Panc1 (cell line): ENCODE measurements around the gene RYR3. TPM values are rescaled to one million over a fixed set of nuclear protein-coding genes. Genes with fewer than 3 reads are reported as not detected.

Experiments used
- ATAC-seq: fragments of 200-7000 bp; cut with Tn5 transposase; 2 replicates; pipeline ENCODE4 v1.9.1; 2020; ENCODE audit warnings: mild to moderate bottlenecking, moderate library complexity
- BruUV-seq: library from RNA; stranded (reverse); fragments of 400-500 nt; replicated peaks from 2 replicates; lab custom pipeline; 2021; lab: Mats Ljungman, UMichigan
- CTCF ChIA-PET: fragments of 300-600 bp; sonication (Branson Sonifier 250); formaldehyde crosslinking; loops from one replicate; lab custom pipeline; 2022; ENCODE audit warnings: antibody characterized with exemption; lab: Charles Lee
- POLR2A ChIA-PET: fragments of 300-600 bp; sonication (Branson Sonifier 250); formaldehyde crosslinking; loops from one replicate; lab custom pipeline; 2022; ENCODE audit warnings: antibody characterized with exemption; lab: Charles Lee
- DNase-seq: peaks from one replicate; pipeline ENCODE4 v3.0.0-alpha.2; 2010; ENCODE audit warnings: low read depth, low spot score
- H3K27ac ChIP-seq: 2 replicates; pipeline ENCODE4 v1.5.1; 2011; ENCODE audit warnings: mild to moderate bottlenecking, low read length, inconsistent platforms
- H3K27me3 ChIP-seq: fragments of 200-500 bp; sonication (Bioruptor generic); 2 replicates; pipeline ENCODE4 v1.6.0; 2014; ENCODE audit warnings: low read length, inconsistent platforms; ENCODE audit not compliant: control insufficient read depth, insufficient read depth
- H3K36me3 ChIP-seq: fragments of 200-500 bp; sonication (Bioruptor generic); 2 replicates; pipeline ENCODE4 v1.5.1; 2014; ENCODE audit warnings: inconsistent platforms, mild to moderate bottlenecking, low read length, moderate library complexity; ENCODE audit not compliant: control insufficient read depth, insufficient read depth
- H3K4me1 ChIP-seq: 2 replicates; pipeline ENCODE4 v1.5.1; 2011; ENCODE audit warnings: inconsistent platforms, mild to moderate bottlenecking, low read length, moderate library complexity; ENCODE audit not compliant: control insufficient read depth, insufficient read depth
- H3K4me3 ChIP-seq, 2 experiments: 2 replicates each; pipeline ENCODE4 v1.5.1; 2011 to 2012; ENCODE audit warnings: low read depth in 2 of 2, low read length in 2 of 2, mild to moderate bottlenecking in 2 of 2, inconsistent platforms in 1 of 2, moderate library complexity in 1 of 2
- H3K9me3 ChIP-seq: fragments of 200-500 bp; sonication (Bioruptor generic); 2 replicates; pipeline ENCODE4 v1.5.1; 2014; ENCODE audit warnings: low read depth, mild to moderate bottlenecking, inconsistent platforms, low read length, moderate library complexity; ENCODE audit not compliant: control insufficient read depth, insufficient read depth
- POLR2AphosphoS5 ChIP-seq: IDR thresholded peaks from 2 replicates; pipeline ENCODE4 v1.6.1; 2012; ENCODE audit warnings: mild to moderate bottlenecking, low read depth, low read length, moderate library complexity
- SIN3A ChIP-seq: IDR thresholded peaks from 2 replicates; pipeline ENCODE4 v1.6.1; 2012; ENCODE audit warnings: low read depth, mild to moderate bottlenecking, low read length, moderate library complexity, borderline replicate concordance; ENCODE audit not compliant: insufficient read depth
- TCF7L2 ChIP-seq: IDR thresholded peaks from 2 replicates; pipeline ENCODE4 v1.6.1; 2011; ENCODE audit warnings: mild to moderate bottlenecking, low read depth, low read length, inconsistent platforms
- in situ Hi-C: cut with HindIII; loops from 2 replicates; pipeline ENCODE4 v1.10.0; 2016; ENCODE audit warnings: low sequenced_read_pairs, low pct_unique_long_range_greater_than_20kb
- intact Hi-C: fragments of 100-400 bp; cut with micrococcal nuclease; formaldehyde crosslinking; loops from one replicate; pipeline ENCODE4 v1.10.0; 2022; ENCODE audit not compliant: unreplicated experiment
- total RNA-seq: library from RNA; stranded (reverse); gene quantifications from one replicate; pipeline ENCODE4 v1.2.1, GENCODE V29; 2021; ENCODE audit not compliant: unreplicated experiment
- TF ChIP-seq, protein P1 (sequence below), 2 experiments: IDR thresholded peaks; 2 replicates each; pipeline ENCODE4 v1.6.1; 2011 to 2012; ENCODE audit warnings: low read depth in 2 of 2, control low read depth in 1 of 2, low read length in 1 of 2, mild to moderate bottlenecking in 1 of 2, moderate library complexity in 1 of 2; ENCODE audit not compliant: insufficient read depth in 1 of 2
- TF ChIP-seq, protein P2 (sequence below): fragments of 450-650 bp; IDR thresholded peaks from 2 replicates; pipeline ENCODE4 v1.5.1; 2017; ENCODE audit warnings: mild to moderate bottlenecking

Gene RYR3
- total RNA-seq, 1 experiment from 2014 or later: not detected

- DNase-seq: no peak
- ChIA-PET CTCF (interaction anchor here (0.6 kb wide), 1 partner anchor 377 kb away, joined by 4 read pairs; no protein-coding TSS in a partner anchor), POLR2A (interaction anchor here (0.6 kb wide), 1 partner anchor 501 kb away, joined by 3 read pairs; no protein-coding TSS in a partner anchor)
- Histone ChIP-seq H3K4me1 (no peaks in the 10 kb centered on the region), H3K27me3 (no peaks in the 10 kb centered on the region), H3K27ac (no peak overlapping the region), H3K36me3 (no peaks in the 10 kb centered on the region), H3K4me3 (no peak overlapping the region), H3K9me3 (no peaks in the 10 kb centered on the region)
- TF ChIP-seq POLR2AphosphoS5: no peak
- no TSS peak for BruUV-seq
- intact Hi-C loops (no loop called here), in situ Hi-C loops (no loop called here)
- no peak for ATAC-seq
These were observed 50.1 kb downstream of the RYR3 start for GRCh38 chr15:33360886-33361285.

DNA sequence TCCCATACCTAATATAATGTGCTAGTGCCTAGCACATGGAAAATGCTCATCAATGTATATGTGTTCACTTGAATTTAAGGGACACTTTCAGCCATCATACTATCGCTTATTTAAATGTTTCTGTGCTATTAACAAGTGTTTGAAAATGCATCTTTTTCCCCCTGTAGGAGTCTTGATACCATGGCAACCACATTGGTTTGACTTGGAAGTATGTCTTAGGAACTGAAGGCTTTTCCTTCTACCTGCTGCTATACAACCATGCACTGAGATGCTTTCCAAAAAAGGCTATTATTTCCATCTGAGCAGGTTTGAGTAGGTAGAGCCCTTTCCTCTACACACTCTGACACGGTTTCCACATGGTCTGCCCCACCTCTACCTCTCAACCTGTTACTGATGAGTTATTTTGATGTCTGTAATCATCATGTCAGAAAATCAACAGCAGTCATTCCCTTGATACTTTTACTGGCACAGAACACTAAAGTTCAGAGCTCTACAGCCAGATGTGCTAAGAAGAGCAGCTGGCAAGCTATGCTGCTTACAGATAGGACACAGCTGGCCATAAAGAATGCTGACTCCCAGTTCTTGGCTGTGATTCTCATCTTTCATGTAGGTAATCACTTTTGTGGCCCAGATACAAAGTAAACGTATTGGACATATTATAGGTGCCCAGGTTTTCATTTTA, 59.3 kb downstream of the RYR3 start:
- in situ Hi-C loops: no loop called here
- no peaks in the 10 kb centered on the region for H3K9me3 ChIP-seq
- ATAC-seq (no peak), DNase-seq (no peak)
- peaks cover 8% of the 10 kb centered on the region for H3K27me3 ChIP-seq
- H3K27ac ChIP-seq: no peak overlapping the region
- intact Hi-C loops: no loop called here
- ChIA-PET POLR2A (no interaction called here), CTCF (no interaction called here)
- H3K4me1 ChIP-seq: no peaks in the 10 kb centered on the region
- TF ChIP-seq, protein P1, sequence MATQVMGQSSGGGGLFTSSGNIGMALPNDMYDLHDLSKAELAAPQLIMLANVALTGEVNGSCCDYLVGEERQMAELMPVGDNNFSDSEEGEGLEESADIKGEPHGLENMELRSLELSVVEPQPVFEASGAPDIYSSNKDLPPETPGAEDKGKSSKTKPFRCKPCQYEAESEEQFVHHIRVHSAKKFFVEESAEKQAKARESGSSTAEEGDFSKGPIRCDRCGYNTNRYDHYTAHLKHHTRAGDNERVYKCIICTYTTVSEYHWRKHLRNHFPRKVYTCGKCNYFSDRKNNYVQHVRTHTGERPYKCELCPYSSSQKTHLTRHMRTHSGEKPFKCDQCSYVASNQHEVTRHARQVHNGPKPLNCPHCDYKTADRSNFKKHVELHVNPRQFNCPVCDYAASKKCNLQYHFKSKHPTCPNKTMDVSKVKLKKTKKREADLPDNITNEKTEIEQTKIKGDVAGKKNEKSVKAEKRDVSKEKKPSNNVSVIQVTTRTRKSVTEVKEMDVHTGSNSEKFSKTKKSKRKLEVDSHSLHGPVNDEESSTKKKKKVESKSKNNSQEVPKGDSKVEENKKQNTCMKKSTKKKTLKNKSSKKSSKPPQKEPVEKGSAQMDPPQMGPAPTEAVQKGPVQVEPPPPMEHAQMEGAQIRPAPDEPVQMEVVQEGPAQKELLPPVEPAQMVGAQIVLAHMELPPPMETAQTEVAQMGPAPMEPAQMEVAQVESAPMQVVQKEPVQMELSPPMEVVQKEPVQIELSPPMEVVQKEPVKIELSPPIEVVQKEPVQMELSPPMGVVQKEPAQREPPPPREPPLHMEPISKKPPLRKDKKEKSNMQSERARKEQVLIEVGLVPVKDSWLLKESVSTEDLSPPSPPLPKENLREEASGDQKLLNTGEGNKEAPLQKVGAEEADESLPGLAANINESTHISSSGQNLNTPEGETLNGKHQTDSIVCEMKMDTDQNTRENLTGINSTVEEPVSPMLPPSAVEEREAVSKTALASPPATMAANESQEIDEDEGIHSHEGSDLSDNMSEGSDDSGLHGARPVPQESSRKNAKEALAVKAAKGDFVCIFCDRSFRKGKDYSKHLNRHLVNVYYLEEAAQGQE (IDR thresholded peaks at IDR 0.05; ENCODE audit: insufficient read depth in 1 of 2, low read depth in 2 of 2, low read length in 1 of 2): no peak
- no peak for TF ChIP-seq POLR2AphosphoS5
- no peak for TF ChIP-seq TCF7L2
- no peak for TF ChIP-seq SIN3A
- TF ChIP-seq, protein P2, sequence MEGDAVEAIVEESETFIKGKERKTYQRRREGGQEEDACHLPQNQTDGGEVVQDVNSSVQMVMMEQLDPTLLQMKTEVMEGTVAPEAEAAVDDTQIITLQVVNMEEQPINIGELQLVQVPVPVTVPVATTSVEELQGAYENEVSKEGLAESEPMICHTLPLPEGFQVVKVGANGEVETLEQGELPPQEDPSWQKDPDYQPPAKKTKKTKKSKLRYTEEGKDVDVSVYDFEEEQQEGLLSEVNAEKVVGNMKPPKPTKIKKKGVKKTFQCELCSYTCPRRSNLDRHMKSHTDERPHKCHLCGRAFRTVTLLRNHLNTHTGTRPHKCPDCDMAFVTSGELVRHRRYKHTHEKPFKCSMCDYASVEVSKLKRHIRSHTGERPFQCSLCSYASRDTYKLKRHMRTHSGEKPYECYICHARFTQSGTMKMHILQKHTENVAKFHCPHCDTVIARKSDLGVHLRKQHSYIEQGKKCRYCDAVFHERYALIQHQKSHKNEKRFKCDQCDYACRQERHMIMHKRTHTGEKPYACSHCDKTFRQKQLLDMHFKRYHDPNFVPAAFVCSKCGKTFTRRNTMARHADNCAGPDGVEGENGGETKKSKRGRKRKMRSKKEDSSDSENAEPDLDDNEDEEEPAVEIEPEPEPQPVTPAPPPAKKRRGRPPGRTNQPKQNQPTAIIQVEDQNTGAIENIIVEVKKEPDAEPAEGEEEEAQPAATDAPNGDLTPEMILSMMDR: no peak
- no peaks in the 10 kb centered on the region for H3K36me3 ChIP-seq
- H3K4me3 ChIP-seq: no peak overlapping the region
- BruUV-seq: no TSS peak

GRCh38 chr15:33370623-33371020, 59.9 kb downstream of the RYR3 start:
- Histone ChIP-seq H3K4me1 (no peaks in the 10 kb centered on the region), H3K27ac (no peak overlapping the region), H3K4me3 (no peak overlapping the region), H3K27me3 (peaks cover 8% of the 10 kb centered on the region), H3K36me3 (no peaks in the 10 kb centered on the region), H3K9me3 (no peaks in the 10 kb centered on the region)
- POLR2A ChIA-PET: no interaction called here
- TF ChIP-seq, protein P2: no peak
- TF ChIP-seq POLR2AphosphoS5: no peak
- TF ChIP-seq, protein P1 (IDR thresholded peaks at IDR 0.05; ENCODE audit: insufficient read depth in 1 of 2, low read depth in 2 of 2, low read length in 1 of 2): no peak
- BruUV-seq: no TSS peak
- no peak for ATAC-seq
- CTCF ChIA-PET: no interaction called here
- in situ Hi-C loops (no loop called here), intact Hi-C loops (no loop called here)
- no peak for DNase-seq
